ENCODE measurements around the gene TNFRSF1A.
A peak's percentile ranks its signal among the peaks of the same experiment; 100 is the strongest.

Gene TNFRSF1A

DNA sequence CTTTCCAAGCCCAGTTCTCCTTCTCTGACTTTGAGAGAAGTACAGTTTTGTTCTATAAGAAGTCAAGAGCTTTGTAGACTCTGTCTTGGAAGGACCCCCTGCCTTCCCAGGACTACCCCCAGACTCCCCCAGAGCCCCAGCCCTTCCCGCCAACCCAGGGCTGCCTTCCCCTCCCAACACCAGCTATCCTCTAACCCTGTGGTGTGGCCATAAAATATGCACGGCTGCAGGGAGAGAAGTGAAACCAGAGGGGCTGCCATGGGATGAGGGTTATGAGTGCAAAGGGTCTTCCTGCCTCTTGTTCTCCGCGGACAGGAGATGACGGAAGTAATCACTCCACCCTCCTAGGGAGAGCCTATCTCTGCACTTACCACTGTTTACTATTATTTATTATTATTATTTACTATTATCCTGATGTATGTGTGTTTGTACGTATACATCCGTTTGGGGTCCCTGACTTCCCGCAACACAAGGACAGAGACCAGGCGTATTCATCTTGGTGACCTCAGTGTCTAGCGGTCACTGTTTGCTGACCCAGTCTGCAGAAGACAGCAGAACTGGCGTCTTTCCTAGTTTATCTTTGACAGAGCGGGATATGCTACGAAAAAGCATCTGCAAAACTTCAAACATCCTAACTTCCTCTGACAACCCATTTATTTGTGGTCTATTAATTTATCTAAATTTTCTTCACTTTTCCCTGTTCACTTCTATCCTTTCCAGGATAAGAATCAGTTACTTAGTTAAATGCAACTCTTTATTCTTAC is 37.0 kb upstream of the TNFRSF1A start:
- H3K4me3 ChIP-seq (ENCODE audit: low read depth, low read length) = no peak overlapping the region
- TF ChIP-seq, protein P1, sequence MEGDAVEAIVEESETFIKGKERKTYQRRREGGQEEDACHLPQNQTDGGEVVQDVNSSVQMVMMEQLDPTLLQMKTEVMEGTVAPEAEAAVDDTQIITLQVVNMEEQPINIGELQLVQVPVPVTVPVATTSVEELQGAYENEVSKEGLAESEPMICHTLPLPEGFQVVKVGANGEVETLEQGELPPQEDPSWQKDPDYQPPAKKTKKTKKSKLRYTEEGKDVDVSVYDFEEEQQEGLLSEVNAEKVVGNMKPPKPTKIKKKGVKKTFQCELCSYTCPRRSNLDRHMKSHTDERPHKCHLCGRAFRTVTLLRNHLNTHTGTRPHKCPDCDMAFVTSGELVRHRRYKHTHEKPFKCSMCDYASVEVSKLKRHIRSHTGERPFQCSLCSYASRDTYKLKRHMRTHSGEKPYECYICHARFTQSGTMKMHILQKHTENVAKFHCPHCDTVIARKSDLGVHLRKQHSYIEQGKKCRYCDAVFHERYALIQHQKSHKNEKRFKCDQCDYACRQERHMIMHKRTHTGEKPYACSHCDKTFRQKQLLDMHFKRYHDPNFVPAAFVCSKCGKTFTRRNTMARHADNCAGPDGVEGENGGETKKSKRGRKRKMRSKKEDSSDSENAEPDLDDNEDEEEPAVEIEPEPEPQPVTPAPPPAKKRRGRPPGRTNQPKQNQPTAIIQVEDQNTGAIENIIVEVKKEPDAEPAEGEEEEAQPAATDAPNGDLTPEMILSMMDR (IDR thresholded peaks at IDR 0.05; ENCODE audit: borderline replicate concordance, insufficient read depth, low read depth, low read length) = no peak

DNA sequence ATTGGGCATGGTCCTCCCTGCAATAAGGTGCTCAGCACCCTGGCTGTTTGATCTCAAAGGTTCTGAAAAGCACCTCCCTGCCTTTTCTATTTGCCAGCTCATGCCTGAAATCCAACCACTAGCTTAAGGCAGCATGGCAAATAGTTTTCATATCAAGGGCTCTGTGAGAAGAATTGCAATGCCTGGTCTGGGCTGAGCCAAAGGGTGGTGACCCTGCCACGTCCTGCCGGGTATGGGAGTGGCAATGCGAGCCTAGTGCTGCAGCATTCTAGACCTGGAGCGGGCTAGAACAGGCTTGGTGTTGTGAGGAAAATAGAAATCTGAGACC is 35.8 kb upstream of the TNFRSF1A start:
- TF ChIP-seq, protein P1 (IDR thresholded peaks at IDR 0.05; ENCODE audit: borderline replicate concordance, insufficient read depth, low read depth, low read length) = no peak
- no peak overlapping the region for H3K4me3 ChIP-seq (ENCODE audit: low read depth, low read length)

DNA sequence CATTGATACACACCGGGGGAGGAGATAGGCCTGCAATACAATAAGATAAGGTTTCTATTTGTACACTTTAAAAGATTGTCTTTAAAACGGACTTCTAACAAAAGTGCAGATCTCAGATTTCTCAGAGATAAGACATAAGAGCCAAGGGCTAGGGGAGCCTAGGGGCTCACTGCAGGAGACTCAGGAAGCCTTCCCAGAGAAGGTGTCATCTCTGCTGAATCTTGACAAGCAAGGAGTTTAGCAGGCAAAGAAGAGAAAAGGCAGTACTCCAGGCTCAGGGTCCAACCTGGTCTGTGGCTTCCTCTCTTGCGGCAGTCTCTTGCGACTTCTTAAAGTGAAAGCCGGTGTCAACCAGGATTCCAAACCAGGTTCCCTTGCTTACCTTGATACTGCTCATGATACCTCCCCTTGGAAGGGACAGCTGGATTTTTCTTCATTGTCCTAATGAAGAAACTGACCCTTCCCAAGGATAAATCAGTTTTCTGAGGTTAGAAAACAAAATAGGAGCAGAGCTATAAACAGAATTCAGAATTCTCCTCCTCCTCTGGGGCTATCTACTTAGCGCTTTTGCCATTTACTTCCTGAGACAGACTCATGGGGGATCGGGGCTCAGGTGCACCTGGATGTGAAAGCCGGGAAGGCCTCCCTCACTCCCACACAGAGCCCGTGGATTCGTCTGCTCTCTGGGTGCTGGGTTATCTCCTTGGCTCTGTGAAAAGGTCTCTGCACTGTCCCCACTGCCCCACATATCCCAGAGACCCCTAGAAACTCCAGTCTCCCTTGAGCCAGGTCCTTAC is 35.2 kb upstream of the TNFRSF1A start:
- H3K4me3 ChIP-seq (ENCODE audit: low read depth, low read length) = no peak overlapping the region
- TF ChIP-seq, protein P1 (IDR thresholded peaks at IDR 0.05; ENCODE audit: borderline replicate concordance, insufficient read depth, low read depth, low read length) = no peak

DNA sequence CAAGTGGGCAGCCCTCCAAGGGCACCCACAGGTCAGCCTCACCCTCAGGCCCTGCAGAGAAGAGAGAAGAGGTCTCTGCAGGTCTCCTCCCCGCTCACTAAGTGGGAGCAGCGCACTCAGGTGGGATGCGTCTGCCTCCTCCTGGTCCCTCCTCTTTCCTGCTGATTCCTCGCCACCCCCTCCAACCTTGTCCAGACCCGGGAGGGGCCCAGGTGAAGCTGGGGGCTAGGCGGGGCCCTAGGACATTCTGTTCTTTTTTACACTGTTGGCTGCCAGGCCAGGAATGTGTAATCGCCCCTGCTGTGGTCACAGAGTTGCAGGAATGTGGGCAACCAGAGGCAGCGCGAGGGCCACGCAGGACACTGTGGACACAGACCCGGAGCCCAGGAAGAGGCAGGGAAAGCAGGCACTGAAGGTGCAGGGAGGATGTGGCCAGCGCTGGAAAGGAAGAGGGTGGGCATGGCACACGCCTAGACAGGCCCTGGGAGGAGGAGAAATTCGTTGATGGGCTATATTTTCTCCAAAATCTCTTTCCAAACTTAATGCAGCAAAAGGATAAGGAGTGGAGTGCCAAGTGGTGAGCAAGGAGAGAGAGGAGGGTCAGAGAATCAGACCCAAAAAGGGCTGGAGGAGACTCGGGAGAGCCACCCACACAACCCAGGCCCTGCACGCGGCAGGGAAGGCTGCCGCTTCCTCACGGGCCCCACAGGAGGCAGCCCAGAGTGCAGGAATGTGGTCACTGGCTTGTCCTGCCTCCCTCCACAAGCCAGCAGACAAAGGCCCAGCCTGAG is 34.4 kb upstream of the TNFRSF1A start:
- TF ChIP-seq, protein P1 (IDR thresholded peaks at IDR 0.05; ENCODE audit: borderline replicate concordance, insufficient read depth, low read depth, low read length) = peak; percentile 21; the same call in 1 of the 2 replicates
- no peak overlapping the region for H3K4me3 ChIP-seq (ENCODE audit: low read depth, low read length)

DNA sequence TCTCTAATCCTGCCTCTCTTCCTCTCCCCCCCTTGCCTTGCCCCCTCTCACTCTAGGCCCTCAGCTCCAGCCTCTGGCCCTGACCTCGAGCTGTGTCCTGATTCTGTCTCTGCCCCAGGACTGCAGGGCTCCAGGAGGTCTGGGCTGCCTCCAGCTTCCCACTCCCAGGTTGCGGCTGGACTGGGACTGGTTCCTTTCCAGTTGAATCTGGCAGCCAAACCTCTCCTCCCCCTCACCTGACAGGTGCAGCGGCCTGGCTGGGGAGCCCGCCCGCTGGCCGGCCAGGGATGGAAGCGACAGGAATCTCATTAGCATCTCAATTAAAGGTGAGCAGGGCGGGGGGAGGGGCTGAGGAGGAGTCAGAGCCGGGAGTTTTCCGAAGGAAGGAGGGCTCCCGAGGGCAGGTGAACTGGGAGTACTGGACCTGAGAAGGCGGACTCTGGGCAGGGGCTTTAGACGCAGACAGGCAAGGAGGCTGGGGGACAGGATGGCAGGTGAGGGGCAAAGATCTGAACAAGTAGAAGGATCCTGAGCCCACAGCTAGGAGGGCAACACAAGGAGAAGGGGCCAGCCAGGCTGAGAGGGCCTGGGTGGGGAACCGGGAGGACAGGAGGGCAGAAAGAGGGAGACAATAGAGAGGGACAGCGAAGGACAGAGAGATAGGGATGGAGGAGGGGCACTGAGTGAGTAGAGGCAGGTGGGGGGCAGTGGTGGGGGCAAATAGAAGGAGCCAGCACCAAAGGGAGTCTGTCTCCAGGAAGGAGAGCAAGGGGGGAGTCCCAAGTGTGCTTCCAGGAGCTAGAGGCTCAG is 33.6 kb upstream of the TNFRSF1A start, which contains the start of gene SCNN1A:
Gene SCNN1A (minus strand): TSS at position 295 of the 810 bp plus-strand sequence. CDS start 780 bp downstream, outside the sequence.
- TF ChIP-seq, protein P1 (IDR thresholded peaks at IDR 0.05; ENCODE audit: borderline replicate concordance, insufficient read depth, low read depth, low read length) = no peak
- H3K4me3 ChIP-seq (ENCODE audit: low read depth, low read length) = no peak within 1 kb of the TSS

DNA sequence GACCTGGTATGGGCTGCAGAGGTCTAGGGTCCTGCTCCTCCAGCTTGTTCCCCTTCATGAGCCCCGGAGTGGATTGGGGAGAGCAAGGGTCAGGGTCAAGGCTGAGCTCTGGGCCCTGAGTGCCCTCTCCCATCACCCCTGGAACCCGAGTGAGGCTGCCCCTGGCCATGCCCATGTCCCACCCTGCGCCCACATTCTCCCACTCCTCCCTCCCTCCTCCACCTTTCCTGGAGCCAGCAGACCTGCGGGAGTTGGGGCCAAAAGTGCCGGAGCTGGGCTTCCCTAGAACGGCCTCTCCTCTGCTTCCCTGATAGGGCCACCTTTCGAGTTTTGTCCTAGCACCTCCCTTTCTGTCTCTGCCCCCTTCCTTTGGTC is 32.9 kb upstream of the TNFRSF1A start:
- TF ChIP-seq, protein P1 (IDR thresholded peaks at IDR 0.05; ENCODE audit: borderline replicate concordance, insufficient read depth, low read depth, low read length) = no peak
- H3K4me3 ChIP-seq (ENCODE audit: low read depth, low read length) = no peak overlapping the region

Measured in GM12875 (cell line).